Cardiac fibroblast (primary cell): Measurements from ENCODE around the gene OR6C65.
"Not testable (repeated sequence)": the region's sequence is repeated elsewhere in the genome, so short reads cannot be mapped to it uniquely, and the experiment has no call there.

Source experiments
- DNase-seq, 2 donors: peaks; one replicate each; pipeline versions ENCODE4 v3.0.0 to v3.0.0-alpha.2; 2010; ENCODE audit warnings: low read depth in 2 of 2
- H3K4me3 ChIP-seq, 2 donors: replicated peaks in 1 of 2; 1 replicate in 1 of 2; 2 replicates in 1 of 2; pipeline ENCODE4 v1.5.1; 2011; ENCODE audit warnings: low read depth in 2 of 2, low read length in 2 of 2, mild to moderate bottlenecking in 2 of 2, moderate library complexity in 1 of 2
- CTCF ChIP-seq: IDR thresholded peaks from one replicate; pipeline ENCODE4 v1.5.1; 2011; ENCODE audit warnings: low read depth, mild to moderate bottlenecking, low read length, inconsistent platforms

OR6C65 gene

DNA sequence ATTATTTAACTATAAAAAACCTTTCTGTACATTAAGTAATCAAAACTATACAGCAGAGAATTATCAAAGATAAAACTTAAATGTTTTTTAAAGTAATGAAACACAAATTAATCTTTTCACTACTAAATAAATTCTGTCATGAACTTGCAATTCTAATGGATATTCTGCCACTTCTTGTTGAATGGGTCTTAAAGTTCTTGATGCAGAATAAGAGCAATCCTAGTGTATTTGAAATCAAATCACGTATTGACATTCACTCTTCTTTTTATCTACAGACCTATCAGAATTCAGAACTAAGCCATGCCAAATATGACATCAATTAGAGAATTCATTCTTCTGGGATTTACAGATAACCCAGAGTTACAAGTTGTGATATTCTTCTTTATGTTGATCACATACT is at the start of gene OR6C65:
TSS of gene OR6C65 (plus strand) at position 301 of the 400 bp plus-strand sequence. CDS start at position 301, 0 bp downstream.
- no peak for TF ChIP-seq CTCF
- no peak within 1 kb of the TSS for H3K4me3 ChIP-seq
- no peak for DNase-seq

DNA sequence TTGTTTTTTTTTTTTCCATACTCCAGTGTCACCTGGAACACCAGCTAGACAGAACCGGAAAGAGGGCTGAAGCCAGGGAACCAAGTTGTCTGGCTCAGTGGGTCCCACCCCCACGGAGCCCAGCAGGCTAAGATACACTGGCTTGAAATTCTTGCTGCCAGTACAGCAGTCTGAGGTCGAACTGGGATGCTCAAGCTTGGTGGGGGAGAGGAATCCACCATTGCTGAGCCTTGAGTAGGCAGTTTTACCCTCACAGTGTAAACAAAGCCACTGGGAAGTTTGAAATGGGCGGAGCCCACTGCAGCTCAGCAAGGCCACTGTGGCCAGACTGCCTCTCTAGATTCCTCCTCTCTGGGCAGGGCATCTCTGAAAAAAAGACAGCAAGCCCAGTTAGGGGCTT is 45.0 kb upstream of the OR6C65 start:
- not testable (repeated sequence) for H3K4me3 ChIP-seq, DNase-seq

- no peak within 1 kb of the TSS for H3K4me3 ChIP-seq
- DNase-seq, result no peak
- no peak for TF ChIP-seq CTCF
These were observed 37.7 kb upstream of the OR6C65 start, which contains the start of gene OR6C75 for GRCh38 chr12:55362675-55363074. OR6C75 (plus strand) TSS chr12:55362975; CDS start chr12:55365111, 2,136 bp downstream.

- TF ChIP-seq CTCF, result no peak
- no peak for DNase-seq
- H3K4me3 ChIP-seq, result no peak overlapping the region
These were observed 35.2 kb upstream of the OR6C65 start for GRCh38 chr12:55365086-55365485.

DNA sequence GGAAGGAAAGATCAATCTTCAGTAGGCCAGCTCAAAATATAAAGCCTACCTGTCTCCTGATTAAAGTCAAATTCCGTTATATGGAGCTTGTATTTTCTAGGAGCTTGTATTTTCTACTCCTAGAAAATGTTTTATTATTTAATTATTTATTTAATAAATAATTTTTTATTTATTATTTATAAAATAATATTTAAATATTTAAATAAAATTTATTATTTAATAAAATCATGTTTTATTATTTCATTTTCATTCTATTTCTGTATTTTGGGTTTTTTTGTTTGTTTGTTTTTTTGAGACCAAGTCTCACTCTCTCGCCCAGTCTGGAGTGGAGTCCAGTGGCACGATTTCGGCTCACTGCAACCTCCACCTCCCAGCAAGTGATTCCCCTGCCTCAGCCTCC is 27.8 kb upstream of the OR6C65 start:
- H3K4me3 ChIP-seq, result no peak overlapping the region
- no peak for TF ChIP-seq CTCF
- DNase-seq, result no peak

- H3K4me3 ChIP-seq, result no peak overlapping the region
- DNase-seq, result no peak
- no peak for TF ChIP-seq CTCF
These were observed 14.4 kb upstream of the OR6C65 start for GRCh38 chr12:55385891-55386290.

- no peak for TF ChIP-seq CTCF
- no peak overlapping the region for H3K4me3 ChIP-seq
These were observed 8.1 kb upstream of the OR6C65 start for GRCh38 chr12:55392032-55392795.

More at GRCh38 chr12:55392032-55392795, 8.1 kb upstream of the OR6C65 start:
- DNase-seq, result no peak
